K562 (cell line): Measurements from ENCODE around the gene EFNA2. TPM values are rescaled to one million over a fixed set of nuclear protein-coding genes. Genes with fewer than 3 reads are reported as not detected.

Source experiments
- CGGBP1 ChIP-seq: fragments of 250-450 bp; sonication (Bioruptor Pico); IDR thresholded peaks from 2 replicates; pipeline ENCODE4 v1.9.0; 2021; ENCODE audit warnings: mild to moderate bottlenecking
- CHCHD3 ChIP-seq: fragments of 250-450 bp; sonication (Bioruptor Pico); IDR thresholded peaks from 2 replicates; pipeline ENCODE4 v2.1.2; 2022; ENCODE audit warnings: mild to moderate bottlenecking
- FOSL1 ChIP-seq: fragments of 200-800 bp; sonication (Bioruptor generic); conservative IDR thresholded peaks from 2 replicates; pipeline ENCODE4 v1.6.1; 2016; ENCODE audit warnings: missing genetic modification characterization, missing compliant biosample characterization
- HMGN3 ChIP-seq: IDR thresholded peaks from 2 replicates; pipeline ENCODE4 v1.6.1; 2011; ENCODE audit warnings: borderline replicate concordance, low read depth, mild to moderate bottlenecking, mixed read lengths, low read length; ENCODE audit not compliant: insufficient read length; ENCODE audit errors: extremely low read depth
- KDM1A ChIP-seq, 2 experiments: fragments of 450-650 bp; IDR thresholded peaks; 2 replicates each; pipeline ENCODE4 v1.6.1; 2016; ENCODE audit warnings: mild to moderate bottlenecking in 2 of 2
- NONO ChIP-seq, 2 experiments: fragments of 200-400 bp in 1 of 2; fragments of 450-650 bp in 1 of 2; formaldehyde crosslinking in 1 of 2; IDR thresholded peaks; 2 replicates each; pipeline ENCODE4 v1.6.1; 2017; ENCODE audit warnings: low read depth in 2 of 2, mild to moderate bottlenecking in 2 of 2, moderate library complexity in 2 of 2, low read length in 1 of 2
- PML ChIP-seq: IDR thresholded peaks from 2 replicates; pipeline ENCODE4 v1.6.1; 2012; ENCODE audit warnings: low read length, inconsistent platforms
- PPARD ChIP-seq: fragments of 250-450 bp; sonication (Bioruptor Pico); IDR thresholded peaks from 2 replicates; pipeline ENCODE4 v1.8.0; 2022; ENCODE audit warnings: inconsistent platforms, mild to moderate bottlenecking, moderate library complexity
- PRMT5 ChIP-seq: sonication (generic); formaldehyde crosslinking; IDR thresholded peaks from 2 replicates; pipeline ENCODE4 v1.5.0; 2020; ENCODE audit warnings: missing genetic modification reagents
- SMARCE1 ChIP-seq: fragments of 450-650 bp; IDR thresholded peaks from 2 replicates; pipeline ENCODE4 v1.7.1; 2016; ENCODE audit warnings: mild to moderate bottlenecking
- SNIP1 ChIP-seq: fragments of 450-650 bp; IDR thresholded peaks from 2 replicates; pipeline ENCODE4 v1.7.1; 2017; ENCODE audit warnings: low read depth, mild to moderate bottlenecking
- ZBTB7A ChIP-seq: IDR thresholded peaks from 2 replicates; pipeline ENCODE4 v1.6.1; 2011; ENCODE audit warnings: low read depth, mild to moderate bottlenecking, low read length, moderate library complexity, borderline replicate concordance; ENCODE audit not compliant: control insufficient read depth
- ZBTB8A ChIP-seq: fragments of 450-650 bp; IDR thresholded peaks from 2 replicates; pipeline ENCODE4 v1.6.1; 2018; ENCODE audit warnings: mild to moderate bottlenecking, moderate library complexity; ENCODE audit not compliant: partially characterized antibody
- ZNF143 ChIP-seq: sonication (generic); formaldehyde crosslinking; IDR thresholded peaks from 2 replicates; pipeline ENCODE4 v1.9.0; 2022; ENCODE audit warnings: mild to moderate bottlenecking, missing genetic modification reagents
- ZNF146 ChIP-seq: IDR thresholded peaks from one replicate; pipeline ENCODE4 v1.6.1; 2018; ENCODE audit warnings: missing compliant biosample characterization; ENCODE audit not compliant: unreplicated experiment
- ZNF212 ChIP-seq: fragments of 450-650 bp; formaldehyde crosslinking; IDR thresholded peaks from 2 replicates; pipeline ENCODE4 v1.4.0; 2020; ENCODE audit warnings: mild to moderate bottlenecking
- ZNF79 ChIP-seq: fragments of 250-450 bp; sonication (Bioruptor Pico); IDR thresholded peaks from 2 replicates; pipeline ENCODE4 v1.4.0; 2020; ENCODE audit warnings: low read depth, mild to moderate bottlenecking, moderate library complexity
- ZZZ3 ChIP-seq: fragments of 450-650 bp; IDR thresholded peaks from 2 replicates; pipeline ENCODE4 v1.6.1; 2016; ENCODE audit warnings: antibody characterized with exemption, mild to moderate bottlenecking, moderate library complexity
- polyA plus RNA-seq, 8 experiments: library from polyadenylated mRNA; depleted of rRNA in 4 of 8; stranded (reverse) in 5 of 8; unstranded in 3 of 8; fragments of >200 nt; fragmentation: Nextera tagmentation in 2 of 8; fragmentation: Illumina TruSeq in 1 of 8; extraction: Ambion mirVana in 2 of 8; extraction: Trizol in 1 of 8; gene quantifications; 2 replicates each; pipeline versions ENCODE4 v1.2.1 to v1.2.3, GENCODE V29; 2011 to 2014; ENCODE audit warnings: inconsistent platforms in 1 of 8, missing spikeins in 1 of 8
- total RNA-seq, 7 experiments: library from RNA; depleted of rRNA in 6 of 7; stranded (reverse); fragments of >200 nt in 6 of 7; fragmentation: Illumina TruSeq in 2 of 7; extraction: Trizol in 2 of 7; gene quantifications; 2 replicates each; pipeline versions ENCODE4 v1.2.1 to v1.2.3, GENCODE V29; 2011 to 2021; ENCODE audit warnings: low replicate concordance in 1 of 7
- TF ChIP-seq, protein P1 (sequence below): IDR thresholded peaks from 3 replicates; pipeline ENCODE4 v1.6.1; 2011; ENCODE audit warnings: borderline replicate concordance, mild to moderate bottlenecking, moderate library complexity; ENCODE audit not compliant: insufficient read length; ENCODE audit errors: extremely low read depth
- TF ChIP-seq, protein P2 (sequence below): sonication (generic); formaldehyde crosslinking; IDR thresholded peaks from 2 replicates; pipeline ENCODE4 v1.8.0; 2023; ENCODE audit warnings: missing genetic modification reagents, mild to moderate bottlenecking, borderline replicate concordance

EFNA2 gene
- total and polyA plus RNA-seq, 9 of the 15 experiments (the other 6 are each of a cell fraction or from before 2014, with no cell fraction given): 0.11 to 0.44 (median 0.15) TPM; not detected in 6

DNA sequence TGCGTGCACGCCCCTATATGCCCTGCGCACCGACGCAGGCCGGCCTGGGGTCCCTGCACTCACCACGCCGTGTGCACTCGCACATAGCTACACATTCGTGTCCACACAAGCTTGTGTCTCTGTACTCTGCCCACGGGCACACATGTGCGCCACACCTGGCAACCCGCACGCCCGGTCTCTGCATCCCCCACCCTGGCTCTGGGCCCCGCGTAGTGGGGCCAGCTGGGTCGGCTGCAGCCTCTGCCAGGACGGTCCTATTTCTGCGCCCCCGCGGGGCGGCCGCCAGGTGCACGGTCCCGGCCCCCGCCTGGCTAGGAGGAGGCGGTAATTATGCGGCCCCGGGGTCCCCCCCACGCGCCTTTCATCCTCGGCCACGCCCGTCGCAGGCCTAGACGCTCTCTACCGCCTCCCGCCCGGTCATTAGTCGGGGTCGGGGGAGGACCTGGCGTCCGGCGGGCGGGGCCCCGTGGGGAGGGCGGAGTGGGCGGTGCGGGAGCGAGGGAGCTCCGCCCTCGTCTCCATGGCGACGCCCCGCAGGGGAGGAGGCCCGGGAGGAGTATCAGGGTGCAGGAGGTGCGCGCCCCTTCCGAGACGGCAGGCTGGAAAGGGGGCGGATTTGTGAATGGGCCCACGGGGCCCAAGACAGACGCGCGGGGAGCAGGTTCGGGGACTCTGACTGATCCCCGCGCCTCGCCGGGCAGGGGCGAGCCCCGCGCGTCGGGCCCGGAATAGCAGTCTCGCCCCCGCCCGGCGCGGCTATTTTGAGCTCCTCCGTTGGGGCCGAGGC lies 19.4 kb upstream of the EFNA2 start (continued):
- TF ChIP-seq, protein P1, sequence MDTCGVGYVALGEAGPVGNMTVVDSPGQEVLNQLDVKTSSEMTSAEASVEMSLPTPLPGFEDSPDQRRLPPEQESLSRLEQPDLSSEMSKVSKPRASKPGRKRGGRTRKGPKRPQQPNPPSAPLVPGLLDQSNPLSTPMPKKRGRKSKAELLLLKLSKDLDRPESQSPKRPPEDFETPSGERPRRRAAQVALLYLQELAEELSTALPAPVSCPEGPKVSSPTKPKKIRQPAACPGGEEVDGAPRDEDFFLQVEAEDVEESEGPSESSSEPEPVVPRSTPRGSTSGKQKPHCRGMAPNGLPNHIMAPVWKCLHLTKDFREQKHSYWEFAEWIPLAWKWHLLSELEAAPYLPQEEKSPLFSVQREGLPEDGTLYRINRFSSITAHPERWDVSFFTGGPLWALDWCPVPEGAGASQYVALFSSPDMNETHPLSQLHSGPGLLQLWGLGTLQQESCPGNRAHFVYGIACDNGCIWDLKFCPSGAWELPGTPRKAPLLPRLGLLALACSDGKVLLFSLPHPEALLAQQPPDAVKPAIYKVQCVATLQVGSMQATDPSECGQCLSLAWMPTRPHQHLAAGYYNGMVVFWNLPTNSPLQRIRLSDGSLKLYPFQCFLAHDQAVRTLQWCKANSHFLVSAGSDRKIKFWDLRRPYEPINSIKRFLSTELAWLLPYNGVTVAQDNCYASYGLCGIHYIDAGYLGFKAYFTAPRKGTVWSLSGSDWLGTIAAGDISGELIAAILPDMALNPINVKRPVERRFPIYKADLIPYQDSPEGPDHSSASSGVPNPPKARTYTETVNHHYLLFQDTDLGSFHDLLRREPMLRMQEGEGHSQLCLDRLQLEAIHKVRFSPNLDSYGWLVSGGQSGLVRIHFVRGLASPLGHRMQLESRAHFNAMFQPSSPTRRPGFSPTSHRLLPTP: no peak
- TF ChIP-seq ZBTB8A: no peak
- no peak for TF ChIP-seq PRMT5 (CRISPR knock-in tag)
- peak in 1 of 2 experiments; percentile 26; a peak in 1 of 4 replicates for TF ChIP-seq NONO (IDR thresholded peaks at IDR 0.05; ENCODE audit: low read depth in 2 of 2, low read length in 1 of 2)
- TF ChIP-seq ZNF79 (CRISPR knock-in tag): no peak
- TF ChIP-seq, protein P2, sequence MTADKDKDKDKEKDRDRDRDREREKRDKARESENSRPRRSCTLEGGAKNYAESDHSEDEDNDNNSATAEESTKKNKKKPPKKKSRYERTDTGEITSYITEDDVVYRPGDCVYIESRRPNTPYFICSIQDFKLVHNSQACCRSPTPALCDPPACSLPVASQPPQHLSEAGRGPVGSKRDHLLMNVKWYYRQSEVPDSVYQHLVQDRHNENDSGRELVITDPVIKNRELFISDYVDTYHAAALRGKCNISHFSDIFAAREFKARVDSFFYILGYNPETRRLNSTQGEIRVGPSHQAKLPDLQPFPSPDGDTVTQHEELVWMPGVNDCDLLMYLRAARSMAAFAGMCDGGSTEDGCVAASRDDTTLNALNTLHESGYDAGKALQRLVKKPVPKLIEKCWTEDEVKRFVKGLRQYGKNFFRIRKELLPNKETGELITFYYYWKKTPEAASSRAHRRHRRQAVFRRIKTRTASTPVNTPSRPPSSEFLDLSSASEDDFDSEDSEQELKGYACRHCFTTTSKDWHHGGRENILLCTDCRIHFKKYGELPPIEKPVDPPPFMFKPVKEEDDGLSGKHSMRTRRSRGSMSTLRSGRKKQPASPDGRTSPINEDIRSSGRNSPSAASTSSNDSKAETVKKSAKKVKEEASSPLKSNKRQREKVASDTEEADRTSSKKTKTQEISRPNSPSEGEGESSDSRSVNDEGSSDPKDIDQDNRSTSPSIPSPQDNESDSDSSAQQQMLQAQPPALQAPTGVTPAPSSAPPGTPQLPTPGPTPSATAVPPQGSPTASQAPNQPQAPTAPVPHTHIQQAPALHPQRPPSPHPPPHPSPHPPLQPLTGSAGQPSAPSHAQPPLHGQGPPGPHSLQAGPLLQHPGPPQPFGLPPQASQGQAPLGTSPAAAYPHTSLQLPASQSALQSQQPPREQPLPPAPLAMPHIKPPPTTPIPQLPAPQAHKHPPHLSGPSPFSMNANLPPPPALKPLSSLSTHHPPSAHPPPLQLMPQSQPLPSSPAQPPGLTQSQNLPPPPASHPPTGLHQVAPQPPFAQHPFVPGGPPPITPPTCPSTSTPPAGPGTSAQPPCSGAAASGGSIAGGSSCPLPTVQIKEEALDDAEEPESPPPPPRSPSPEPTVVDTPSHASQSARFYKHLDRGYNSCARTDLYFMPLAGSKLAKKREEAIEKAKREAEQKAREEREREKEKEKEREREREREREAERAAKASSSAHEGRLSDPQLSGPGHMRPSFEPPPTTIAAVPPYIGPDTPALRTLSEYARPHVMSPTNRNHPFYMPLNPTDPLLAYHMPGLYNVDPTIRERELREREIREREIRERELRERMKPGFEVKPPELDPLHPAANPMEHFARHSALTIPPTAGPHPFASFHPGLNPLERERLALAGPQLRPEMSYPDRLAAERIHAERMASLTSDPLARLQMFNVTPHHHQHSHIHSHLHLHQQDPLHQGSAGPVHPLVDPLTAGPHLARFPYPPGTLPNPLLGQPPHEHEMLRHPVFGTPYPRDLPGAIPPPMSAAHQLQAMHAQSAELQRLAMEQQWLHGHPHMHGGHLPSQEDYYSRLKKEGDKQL (CRISPR knock-in tag): no peak
- no peak for TF ChIP-seq PPARD
- TF ChIP-seq SNIP1: no peak
- no peak for TF ChIP-seq ZNF212 (CRISPR knock-in tag)
- peak; percentile 58 for TF ChIP-seq HMGN3
- TF ChIP-seq ZNF146 (CRISPR knock-in tag): no peak
- TF ChIP-seq CHCHD3 (CRISPR knock-in tag): no peak
- TF ChIP-seq PML: no peak
- no peak for TF ChIP-seq ZZZ3
- no peak for TF ChIP-seq FOSL1 (tag)
- TF ChIP-seq SMARCE1: peak; percentile 30; the same call in 1 of the 2 replicates
- TF ChIP-seq KDM1A (IDR thresholded peaks at IDR 0.05): peak in 1 of 2 experiments; percentile 60; a peak in 1 of 4 replicates
- TF ChIP-seq ZBTB7A: peak; percentile 87
- no peak for TF ChIP-seq CGGBP1
- TF ChIP-seq ZNF143 (CRISPR knock-in tag): no peak; the same call in 1 of the 2 replicates
